ENCODE measurements around the gene NUDT4. TPM values are rescaled to one million over a fixed set of nuclear protein-coding genes. Genes with fewer than 3 reads are reported as not detected.
A peak's percentile ranks its signal among the peaks of the same experiment; 100 is the strongest.

Gene NUDT4
- total and polyA plus RNA-seq, 2 of the 8 experiments (the other 6 are each of a cell fraction or from before 2014, with no cell fraction given), result 17.3 to 71.7 TPM

DNA sequence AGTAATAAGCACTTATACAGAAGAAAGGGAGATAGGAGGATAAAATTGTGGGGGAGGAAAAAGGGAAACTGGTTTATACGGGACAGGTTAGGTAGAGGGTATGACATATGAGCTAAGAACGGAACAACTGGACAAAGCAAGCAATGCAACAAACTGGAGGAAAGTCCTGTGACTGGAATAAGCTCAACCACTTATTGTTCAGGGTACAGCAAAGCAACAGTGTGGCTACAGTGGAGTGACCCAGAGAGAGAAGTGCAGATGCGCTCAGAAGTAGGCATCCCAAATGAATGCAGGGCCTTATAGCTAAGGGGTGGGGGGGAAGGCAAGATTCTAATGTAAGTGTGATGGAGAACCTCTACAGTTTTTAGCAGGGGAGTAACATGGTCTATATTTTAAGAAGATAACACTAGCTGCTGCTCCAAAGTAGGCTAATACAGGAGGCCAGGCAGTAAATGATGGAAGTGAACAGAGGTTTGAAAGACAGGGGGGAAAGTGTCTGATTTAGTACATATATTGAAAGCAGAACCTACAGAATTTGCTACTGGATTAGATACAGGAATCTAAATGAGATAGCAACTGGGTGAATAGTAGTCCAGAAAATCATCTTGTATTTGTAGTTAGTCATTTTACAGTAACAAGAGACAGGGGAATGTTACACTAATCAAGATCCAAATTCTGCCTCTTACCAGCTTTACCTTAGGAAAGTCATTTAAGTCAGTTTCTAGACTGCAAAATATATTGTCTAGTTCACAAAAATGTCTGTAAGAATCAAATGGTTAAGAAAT is 60.7 kb downstream of the NUDT4 start:
- no peak for FAIRE-seq
- TF ChIP-seq RAD21 (IDR thresholded peaks at IDR 0.05 in 1 of 2, conservative IDR thresholded peaks at IDR 0.05 in 1 of 2; ENCODE audit: low read depth in 2 of 2, low read length in 2 of 2), result no peak
- no peak for TF ChIP-seq SP2 (IDR thresholded peaks at IDR 0.05; ENCODE audit: low read length)
- no peak for TF ChIP-seq SRF (IDR thresholded peaks at IDR 0.05; ENCODE audit: low read depth, low read length)
- TF ChIP-seq BRCA1 (IDR thresholded peaks at IDR 0.05; ENCODE audit: low read depth, low read length), result no peak
- TF ChIP-seq NANOG (IDR thresholded peaks at IDR 0.05; ENCODE audit: insufficient read depth, low read depth, low read length, poor library complexity, severe bottlenecking), result no peak
- TF ChIP-seq, protein P1, sequence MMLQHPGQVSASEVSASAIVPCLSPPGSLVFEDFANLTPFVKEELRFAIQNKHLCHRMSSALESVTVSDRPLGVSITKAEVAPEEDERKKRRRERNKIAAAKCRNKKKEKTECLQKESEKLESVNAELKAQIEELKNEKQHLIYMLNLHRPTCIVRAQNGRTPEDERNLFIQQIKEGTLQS (IDR thresholded peaks at IDR 0.05; ENCODE audit: insufficient read depth, low read depth, low read length), result no peak
- no peak for TF ChIP-seq BACH1 (IDR thresholded peaks at IDR 0.05; ENCODE audit: low read length)
- no peak for TF ChIP-seq TCF12 (IDR thresholded peaks at IDR 0.05; ENCODE audit: low read depth, low read length)
- TF ChIP-seq SAP30 (IDR thresholded peaks at IDR 0.05; ENCODE audit: insufficient read depth, insufficient replicate concordance, low read length), result no peak

More for the DNA sequence above, 60.7 kb downstream of the NUDT4 start:
- H3K9me3 ChIP-seq (ENCODE audit: insufficient read depth in 2 of 2, low read depth in 1 of 2, low read length in 1 of 2), result no peaks in the 10 kb centered on the region
- no peak overlapping the region for H4K91ac ChIP-seq (replicated peaks; ENCODE audit: insufficient read length, low read length)
- no peak overlapping the region for H3K4ac ChIP-seq (replicated peaks; ENCODE audit: insufficient read length, low read depth, low read length)
- ChIA-PET POLR2A (ENCODE audit: partially characterized antibody) (interaction anchor here (0.6 to 1.5 kb wide), 6 partner anchors 8 to 333 kb away, joined by 3 to 4 read pairs (median 3); partner anchors contain the start of gene MRPL42), CTCF (ENCODE audit: partially characterized antibody) (interaction anchor here (0.6 to 3.1 kb wide), 5 partner anchors 12 to 1184 kb away, joined by 3 to 8 read pairs (median 4); no protein-coding TSS in a partner anchor)
- H2BK15ac ChIP-seq (ENCODE audit: low read length), result no peak overlapping the region
- H3K79me2 ChIP-seq (ENCODE audit: control insufficient read depth in 1 of 2, insufficient read depth in 2 of 2, low read length in 2 of 2), result peaks cover 61 to 88% of the 10 kb centered on the region in 2 experiments
- H4K20me1 ChIP-seq (replicated peaks in 1 of 2; ENCODE audit: control insufficient read depth in 1 of 2, insufficient read depth in 2 of 2, low read length in 2 of 2), result peaks cover 18 to 27% of the 10 kb centered on the region in 2 experiments
- H2BK5ac ChIP-seq (ENCODE audit: low read depth, low read length), result no peak overlapping the region
- H3K18ac ChIP-seq (ENCODE audit: extremely low read depth, low read length), result no peak overlapping the region
- no peaks in the 10 kb centered on the region for H3K79me1 ChIP-seq (ENCODE audit: low read depth, low read length)
- H3K23me2 ChIP-seq (ENCODE audit: low read depth, low read length), result peaks cover 11% of the 10 kb centered on the region; the same call in 1 of the 2 replicates
- H2BK20ac ChIP-seq (ENCODE audit: low read length), result no peak overlapping the region
- no peaks in the 10 kb centered on the region for H3K36me3 ChIP-seq (ENCODE audit: control insufficient read depth in 2 of 4, insufficient read depth in 4 of 4, low read length in 3 of 4)
- DNase-seq (ENCODE audit: low read depth in 1 of 2, low spot score in 2 of 2), result no peak
- H3K56ac ChIP-seq (replicated peaks; ENCODE audit: insufficient read length, low read depth, low read length), result no peak overlapping the region
- no peak overlapping the region for H2AFZ ChIP-seq (ENCODE audit: low read length)
- H3K23ac ChIP-seq (ENCODE audit: insufficient read length), result no peak overlapping the region
- H2BK12ac ChIP-seq (ENCODE audit: low read depth, low read length), result no peak overlapping the region
- H3K27me3 ChIP-seq (replicated peaks in 1 of 4; ENCODE audit: control insufficient read depth in 3 of 4, extremely low read depth in 1 of 4, insufficient read depth in 3 of 4, low read length in 3 of 4), result no peaks in the 10 kb centered on the region
- no peak overlapping the region for H4K5ac ChIP-seq (ENCODE audit: insufficient read length, low read depth, low read length)
- H2AK5ac ChIP-seq (ENCODE audit: low read depth, low read length), result no peak overlapping the region
- H3K4me2 ChIP-seq (ENCODE audit: insufficient read depth in 1 of 2, low read depth in 2 of 2, low read length in 2 of 2), result peak overlapping the region in 1 of 2 experiments; percentile 15; a peak in 2 of 4 replicates
- H3K4me3 ChIP-seq (ENCODE audit: extremely low read depth in 1 of 4, insufficient read depth in 2 of 4, low read depth in 3 of 4, low read length in 4 of 4), result no peak overlapping the region
- peaks cover 0 to 15% (median 6%) of the 10 kb centered on the region in 4 experiments for H3K4me1 ChIP-seq (replicated peaks in 1 of 4; ENCODE audit: control insufficient read depth in 3 of 4, insufficient read depth in 4 of 4, low read length in 3 of 4)
- H3K27ac ChIP-seq (ENCODE audit: low read depth, low read length), result no peak overlapping the region
- H3K9ac ChIP-seq (replicated peaks in 1 of 4; ENCODE audit: extremely low read depth in 1 of 4, low read depth in 3 of 4, low read length in 3 of 4), result no peak overlapping the region
- H4K8ac ChIP-seq (ENCODE audit: extremely low read depth, insufficient read depth, low read length), result no peak overlapping the region
- no peak overlapping the region for H2BK120ac ChIP-seq (replicated peaks; ENCODE audit: low read depth, low read length)
- H3K14ac ChIP-seq (ENCODE audit: insufficient read length), result no peak overlapping the region
- 79 to 100% methylated on average over 1 to 3 of the region's 3 CpGs for WGBS, 2 experiments (ENCODE audit: extremely low coverage in 1 of 2, insufficient coverage in 1 of 2, insufficient read length in 1 of 2, insufficient replicate concordance in 2 of 2, low coverage in 1 of 2, low lambda C conversion rate in 2 of 2, missing lambda C conversion rate in 1 of 2)

Measured in H1 (cell line).